SK-N-MC (cell line): Measurements from ENCODE around the gene AUTS2.
A peak's percentile ranks its signal among the peaks of the same experiment; 100 is the strongest.

Experiments used
- DNase-seq: peaks from one replicate; pipeline ENCODE4 v3.0.0-alpha.2; 2011; ENCODE audit warnings: low read depth, low spot score
- H3K27ac ChIP-seq: fragments of 200-600 bp; sonication (generic); 2 replicates; pipeline ENCODE4 v1.5.1; 2016; ENCODE audit warnings: mixed run types
- H3K36me3 ChIP-seq: fragments of 200-600 bp; sonication (generic); 2 replicates; pipeline ENCODE4 v1.6.1; 2017; ENCODE audit warnings: antibody characterized with exemption, low read length, mixed read lengths; ENCODE audit not compliant: insufficient read depth
- H3K4me3 ChIP-seq: fragments of 200-600 bp; sonication (generic); 2 replicates; pipeline ENCODE4 v1.5.1; 2016
- H3K9ac ChIP-seq: fragments of 200-600 bp; sonication (generic); 2 replicates; pipeline ENCODE4 v1.8.0; 2017; ENCODE audit warnings: mixed run types, mixed read lengths; ENCODE audit not compliant: insufficient read length
- H3K9me3 ChIP-seq: fragments of 200-600 bp; sonication (generic); 2 replicates; pipeline ENCODE4 v1.6.1; 2017; ENCODE audit warnings: low read depth, mild to moderate bottlenecking, antibody characterized with exemption, low read length, moderate library complexity, mixed read lengths
- EZH2 ChIP-seq: fragments of 200-600 bp; sonication (generic); IDR thresholded peaks from one replicate; pipeline ENCODE4 v1.6.1; 2017; ENCODE audit warnings: antibody characterized with exemption
- FOXP2 ChIP-seq: optimal IDR thresholded peaks from 2 replicates; pipeline ENCODE3; 2011; ENCODE audit warnings: mild to moderate bottlenecking, moderate library complexity; ENCODE audit not compliant: insufficient read depth; ENCODE audit errors: extremely low read length, control extremely low read depth
- POLR2AphosphoS5 ChIP-seq: IDR thresholded peaks from 2 replicates; pipeline ENCODE4 v1.6.1; 2012; ENCODE audit warnings: mild to moderate bottlenecking, low read depth, low read length, borderline replicate concordance

Gene AUTS2

GRCh38 chr7:70676243-70676642 lies 1078.0 kb downstream of the AUTS2 start:
- no peaks in the 10 kb centered on the region for H3K9me3 ChIP-seq
- H3K4me3 ChIP-seq: no peak overlapping the region
- DNase-seq: no peak
- TF ChIP-seq POLR2AphosphoS5 (no peak), FOXP2 (no peak), EZH2 (no peak)
- no peak overlapping the region for H3K27ac ChIP-seq
- H3K9ac ChIP-seq: no peak overlapping the region
- H3K36me3 ChIP-seq: no peaks in the 10 kb centered on the region

- no peak overlapping the region for H3K27ac ChIP-seq
- H3K9me3 ChIP-seq: no peaks in the 10 kb centered on the region
- H3K36me3 ChIP-seq: no peaks in the 10 kb centered on the region
- TF ChIP-seq EZH2 (no peak), FOXP2 (no peak), POLR2AphosphoS5 (no peak)
- no peak for DNase-seq
- no peak overlapping the region for H3K9ac ChIP-seq
- no peak overlapping the region for H3K4me3 ChIP-seq
Observed at GRCh38 chr7:70678621-70679251, 1080.5 kb downstream of the AUTS2 start.

GRCh38 chr7:70679661-70680060 lies 1081.4 kb downstream of the AUTS2 start:
- H3K9ac ChIP-seq: no peak overlapping the region
- TF ChIP-seq EZH2 (no peak), FOXP2 (no peak)
- H3K4me3 ChIP-seq: no peak overlapping the region
- H3K36me3 ChIP-seq: no peaks in the 10 kb centered on the region
- no peaks in the 10 kb centered on the region for H3K9me3 ChIP-seq
- DNase-seq: no peak
- H3K27ac ChIP-seq: no peak overlapping the region

DNA sequence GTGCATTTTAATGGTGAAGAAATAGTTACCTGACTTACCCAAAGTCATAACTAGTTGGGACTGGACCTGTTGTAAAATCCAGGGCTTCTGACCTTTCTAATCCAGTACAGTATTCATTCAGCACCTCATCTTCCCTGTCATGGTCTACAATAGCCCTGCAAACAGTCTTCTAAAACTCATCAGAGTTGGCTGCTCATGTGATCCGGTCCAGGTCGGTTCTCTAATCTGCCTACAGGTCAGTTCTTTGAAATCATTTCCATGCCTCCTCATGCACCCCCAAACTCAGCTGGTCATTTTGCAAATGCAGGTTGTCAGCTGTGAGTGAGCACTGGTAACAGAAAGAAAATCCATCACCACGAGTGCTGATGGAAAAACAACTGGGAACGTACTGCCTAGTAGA lies 1082.0 kb downstream of the AUTS2 start:
- TF ChIP-seq FOXP2 (no peak), POLR2AphosphoS5 (no peak), EZH2 (no peak)
- Histone ChIP-seq H3K4me3 (no peak overlapping the region), H3K36me3 (no peaks in the 10 kb centered on the region), H3K27ac (no peak overlapping the region), H3K9me3 (no peaks in the 10 kb centered on the region), H3K9ac (no peak overlapping the region)
- no peak for DNase-seq

- H3K36me3 ChIP-seq: no peaks in the 10 kb centered on the region
- no peak overlapping the region for H3K4me3 ChIP-seq
- no peak overlapping the region for H3K9ac ChIP-seq
- no peak overlapping the region for H3K27ac ChIP-seq
- TF ChIP-seq POLR2AphosphoS5 (no peak), EZH2 (no peak), FOXP2 (no peak)
- no peaks in the 10 kb centered on the region for H3K9me3 ChIP-seq
- no peak for DNase-seq
Observed at GRCh38 chr7:70680743-70681468, 1082.6 kb downstream of the AUTS2 start.

DNA sequence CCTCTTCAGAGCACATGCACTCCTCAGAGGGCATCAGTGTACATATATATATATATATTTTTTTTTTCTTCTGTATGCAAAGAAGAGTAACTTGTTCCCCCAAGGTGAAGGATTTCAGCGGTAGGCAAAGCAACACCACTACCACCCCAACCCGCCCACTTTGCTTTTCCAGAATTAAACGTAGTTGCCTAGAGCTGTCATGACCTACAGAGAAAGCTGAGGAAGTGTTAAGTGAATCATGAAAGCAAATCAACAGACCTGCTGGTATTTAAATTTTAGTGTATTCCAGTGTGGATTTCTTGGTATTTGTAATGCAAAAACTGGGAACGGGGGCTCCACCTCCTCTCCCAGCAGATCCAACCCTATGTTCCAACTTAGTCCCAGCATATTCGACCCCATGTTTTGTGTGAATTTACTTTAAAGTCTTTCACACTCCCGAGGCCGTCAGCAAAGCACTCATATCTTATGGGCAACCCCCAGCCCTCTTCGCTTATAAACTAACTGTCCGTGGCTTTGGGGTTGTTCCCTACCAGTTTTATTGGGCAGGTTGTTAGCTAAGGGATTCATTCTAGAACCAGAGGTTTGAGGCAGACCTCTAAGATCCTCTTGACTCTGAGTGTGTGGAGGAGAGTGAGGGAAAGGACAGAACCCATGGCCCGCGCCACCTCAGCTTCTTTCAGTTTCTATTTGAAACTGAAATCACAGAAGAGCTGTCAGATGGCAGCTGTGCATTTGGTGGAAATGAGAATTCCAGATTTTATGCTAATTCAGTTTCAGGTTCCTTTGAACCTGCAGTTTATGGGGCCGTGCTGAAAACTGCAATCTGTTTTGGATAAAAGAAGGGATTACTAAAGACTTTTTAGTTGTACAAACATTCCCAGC lies 1083.4 kb downstream of the AUTS2 start:
- DNase-seq: no peak
- 0 out of 2 replicates have a peak overlapping the region, but pooled peaks have one; percentile 11 for H3K4me3 ChIP-seq
- TF ChIP-seq POLR2AphosphoS5: no peak
- TF ChIP-seq EZH2: no peak
- no peak for TF ChIP-seq FOXP2
- no peaks in the 10 kb centered on the region for H3K9me3 ChIP-seq
- no peak overlapping the region for H3K9ac ChIP-seq
- H3K36me3 ChIP-seq: no peaks in the 10 kb centered on the region
- H3K27ac ChIP-seq: no peak overlapping the region

DNA sequence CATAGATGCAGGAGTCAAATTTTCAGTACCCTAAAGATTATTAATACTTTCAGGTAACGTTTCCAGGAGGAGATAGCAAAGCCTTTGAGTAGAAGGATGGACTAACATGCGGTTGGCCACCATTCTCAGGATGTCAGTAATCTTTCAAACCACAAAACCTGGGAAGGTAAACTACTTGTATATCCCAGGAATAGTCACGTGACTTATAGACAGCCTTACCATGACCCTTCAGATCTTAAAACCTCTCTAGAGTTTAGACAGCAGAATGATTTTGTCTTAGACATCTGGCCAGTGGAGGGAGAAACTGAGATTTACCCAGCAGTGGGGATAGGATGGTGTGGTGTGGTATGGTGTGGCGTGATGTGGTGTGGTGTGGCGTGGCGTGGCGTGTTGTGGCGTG lies 1085.9 kb downstream of the AUTS2 start:
- DNase-seq: no peak
- no peaks in the 10 kb centered on the region for H3K9me3 ChIP-seq
- H3K36me3 ChIP-seq: no peaks in the 10 kb centered on the region
- H3K4me3 ChIP-seq: no peak overlapping the region
- TF ChIP-seq FOXP2 (no peak), EZH2 (no peak), POLR2AphosphoS5 (no peak)
- no peak overlapping the region for H3K27ac ChIP-seq
- H3K9ac ChIP-seq: no peak overlapping the region

DNA sequence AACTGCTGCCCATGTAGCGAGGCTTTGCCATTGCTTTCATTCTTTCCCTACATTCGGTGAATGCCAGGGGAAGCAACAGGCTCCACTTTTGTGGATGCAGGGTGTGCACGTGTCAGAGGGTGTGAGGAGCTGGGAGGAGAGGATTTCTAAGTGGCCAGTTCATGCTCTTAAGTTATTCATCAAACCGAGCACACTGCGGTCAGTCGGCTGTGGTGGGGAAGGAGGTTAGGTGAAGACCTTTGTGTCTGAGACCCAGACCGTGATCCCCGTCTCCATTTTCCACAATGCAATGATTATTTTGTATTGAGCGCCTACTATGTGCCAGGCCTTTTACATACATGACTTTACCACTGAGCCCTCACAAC lies 1095.0 kb downstream of the AUTS2 start:
- no peak for TF ChIP-seq EZH2
- TF ChIP-seq FOXP2: no peak
- TF ChIP-seq POLR2AphosphoS5: no peak

More for the DNA sequence above, 1095.0 kb downstream of the AUTS2 start:
- H3K4me3 ChIP-seq: peak overlapping the region; percentile 93
- no peak overlapping the region for H3K9ac ChIP-seq
- H3K9me3 ChIP-seq: no peaks in the 10 kb centered on the region
- no peak overlapping the region for H3K27ac ChIP-seq
- H3K36me3 ChIP-seq: no peaks in the 10 kb centered on the region
- DNase-seq: no peak
